ENCODE measurements around the gene PIGR.

PIGR gene

DNA sequence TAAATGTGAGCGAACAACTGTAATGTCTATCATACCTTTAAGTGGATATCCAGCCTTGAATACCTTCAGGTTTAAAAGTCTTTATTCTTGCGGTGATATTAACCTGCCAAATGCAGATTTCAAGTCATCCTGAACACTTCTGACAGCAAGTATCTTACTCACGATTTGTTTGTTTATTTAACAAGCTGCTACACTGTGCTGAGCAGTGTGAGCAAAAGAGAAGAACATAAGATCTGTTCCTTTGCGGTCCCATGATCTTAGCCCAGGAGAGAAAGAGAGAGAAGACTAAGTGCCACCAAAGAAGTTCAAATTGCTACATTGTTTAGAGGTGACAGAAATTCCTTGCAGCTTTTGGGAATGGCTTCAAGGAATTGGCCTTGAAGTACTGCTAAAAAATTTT lies 58.6 kb downstream of the PIGR start:
- no peak overlapping the region for H3K4me3 ChIP-seq (ENCODE audit: insufficient read length, low read depth)
- no peaks in the 10 kb centered on the region for H3K4me1 ChIP-seq (ENCODE audit: insufficient read depth, insufficient read length)
- DNase-seq (ENCODE audit: low read depth, low spot score): no peak
- H3K9ac ChIP-seq (ENCODE audit: insufficient read length, low read depth): no peak overlapping the region
- TF ChIP-seq YY1 (IDR thresholded peaks at IDR 0.05; ENCODE audit: insufficient read depth, insufficient read length): no peak
- H3K36me3 ChIP-seq (ENCODE audit: insufficient read depth, insufficient read length, low read length): no peaks in the 10 kb centered on the region
- H3K27me3 ChIP-seq (ENCODE audit: insufficient read depth, insufficient read length): no peaks in the 10 kb centered on the region
- no peaks in the 10 kb centered on the region for H3K9me3 ChIP-seq (ENCODE audit: insufficient read depth, low read length)

DNA sequence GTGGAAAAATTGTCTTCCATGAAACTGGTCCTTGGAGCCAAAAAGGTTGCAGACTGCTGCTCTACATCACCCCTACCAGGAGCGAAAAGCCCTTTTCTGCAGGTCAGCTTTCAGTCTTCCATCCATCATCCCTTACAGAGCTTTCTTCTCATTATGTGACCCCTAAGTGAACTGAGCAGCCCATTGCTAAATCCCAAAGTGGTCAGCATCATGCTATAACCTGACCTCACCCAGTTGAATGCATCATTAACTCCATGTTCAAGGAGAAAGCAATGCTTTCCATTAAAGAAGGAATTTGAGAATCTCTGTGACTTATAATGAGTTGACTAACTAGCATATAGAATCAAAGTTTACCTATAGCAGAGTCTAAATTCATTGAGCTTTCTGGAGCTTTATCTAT lies 59.4 kb downstream of the PIGR start:
- H3K27me3 ChIP-seq (ENCODE audit: insufficient read depth, insufficient read length): no peaks in the 10 kb centered on the region
- no peaks in the 10 kb centered on the region for H3K36me3 ChIP-seq (ENCODE audit: insufficient read depth, insufficient read length, low read length)
- no peak for DNase-seq (ENCODE audit: low read depth, low spot score)
- no peak overlapping the region for H3K9ac ChIP-seq (ENCODE audit: insufficient read length, low read depth)
- H3K4me3 ChIP-seq (ENCODE audit: insufficient read length, low read depth): no peak overlapping the region
- TF ChIP-seq ZNF274 (IDR thresholded peaks at IDR 0.05; ENCODE audit: low read depth, low read length): no peak
- no peak for TF ChIP-seq SUZ12 (IDR thresholded peaks at IDR 0.05; ENCODE audit: extremely low read depth, insufficient read depth, insufficient read length)
- TF ChIP-seq YY1 (IDR thresholded peaks at IDR 0.05; ENCODE audit: insufficient read depth, insufficient read length): no peak
- H3K9me3 ChIP-seq (ENCODE audit: insufficient read depth, low read length): no peaks in the 10 kb centered on the region
- H3K4me1 ChIP-seq (ENCODE audit: insufficient read depth, insufficient read length): no peaks in the 10 kb centered on the region

DNA sequence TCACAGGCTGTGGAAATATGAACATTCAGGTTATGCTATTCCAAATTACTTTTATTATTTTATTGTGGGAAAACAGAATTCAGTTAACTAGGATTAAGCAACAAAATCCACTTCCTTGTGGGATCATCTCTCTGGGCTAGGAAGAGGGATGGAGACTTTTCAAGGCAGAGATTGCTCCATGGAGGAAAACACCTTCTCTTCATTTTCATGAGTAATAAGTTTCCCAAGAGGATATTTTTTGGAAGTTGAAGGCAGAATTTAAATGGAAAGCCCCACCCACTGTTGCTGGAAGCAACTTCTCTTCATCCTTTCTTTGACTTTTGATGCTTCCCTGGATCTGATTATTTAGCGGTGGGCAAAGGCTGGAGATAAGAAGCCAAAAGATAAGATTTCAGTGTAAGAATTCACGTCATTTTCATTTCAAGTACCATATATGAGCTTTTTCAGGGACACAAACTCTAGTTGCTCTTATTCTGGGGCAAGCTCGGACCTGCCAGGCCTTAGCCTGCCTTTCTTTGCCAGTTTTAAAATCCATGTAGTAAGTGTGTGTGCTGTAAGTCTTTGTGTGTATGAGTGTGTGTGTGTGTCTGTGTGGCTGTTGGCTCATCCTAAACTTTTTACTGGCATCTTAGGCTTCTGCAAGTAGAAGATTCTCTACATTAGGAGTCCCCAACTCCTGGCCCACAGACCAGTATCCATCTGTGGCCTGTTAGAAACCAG lies 60.8 kb downstream of the PIGR start:
- no peaks in the 10 kb centered on the region for H3K36me3 ChIP-seq (ENCODE audit: insufficient read depth, insufficient read length, low read length)
- H3K9me3 ChIP-seq (ENCODE audit: insufficient read depth, low read length): no peaks in the 10 kb centered on the region
- no peaks in the 10 kb centered on the region for H3K4me1 ChIP-seq (ENCODE audit: insufficient read depth, insufficient read length)
- H3K9ac ChIP-seq (ENCODE audit: insufficient read length, low read depth): no peak overlapping the region
- no peaks in the 10 kb centered on the region for H3K27me3 ChIP-seq (ENCODE audit: insufficient read depth, insufficient read length)
- TF ChIP-seq ZNF274 (IDR thresholded peaks at IDR 0.05; ENCODE audit: low read depth, low read length) (no peak), YY1 (IDR thresholded peaks at IDR 0.05; ENCODE audit: insufficient read depth, insufficient read length) (no peak), SUZ12 (IDR thresholded peaks at IDR 0.05; ENCODE audit: extremely low read depth, insufficient read depth, insufficient read length) (no peak)
- DNase-seq (ENCODE audit: low read depth, low spot score): no peak
- H3K4me3 ChIP-seq (ENCODE audit: insufficient read length, low read depth): no peak overlapping the region

DNA sequence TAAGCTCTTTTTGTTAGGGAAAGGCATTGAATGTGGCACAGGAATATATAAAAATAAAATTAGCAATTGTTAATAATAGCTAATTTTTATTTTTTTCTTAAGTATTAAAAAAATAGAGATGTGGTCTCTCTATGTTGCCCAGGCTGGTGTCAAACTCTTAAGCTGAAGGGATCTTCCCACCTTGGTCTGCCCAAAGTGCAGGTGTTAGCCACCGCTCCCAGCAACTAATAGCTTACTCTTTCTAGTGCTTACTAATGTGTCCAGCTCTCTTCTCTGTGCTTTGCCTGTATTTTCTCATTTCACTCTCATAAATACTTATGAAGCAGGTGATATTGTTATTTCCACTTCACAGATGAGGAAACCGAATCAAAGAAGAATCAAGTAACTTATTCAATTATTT lies 62.4 kb downstream of the PIGR start:
- DNase-seq (ENCODE audit: low read depth, low spot score): no peak
- no peak for TF ChIP-seq ZNF274 (IDR thresholded peaks at IDR 0.05; ENCODE audit: low read depth, low read length)
- TF ChIP-seq YY1 (IDR thresholded peaks at IDR 0.05; ENCODE audit: insufficient read depth, insufficient read length): no peak
- TF ChIP-seq SUZ12 (IDR thresholded peaks at IDR 0.05; ENCODE audit: extremely low read depth, insufficient read depth, insufficient read length): no peak
- H3K9me3 ChIP-seq (ENCODE audit: insufficient read depth, low read length): peaks cover 14% of the 10 kb centered on the region
- no peaks in the 10 kb centered on the region for H3K4me1 ChIP-seq (ENCODE audit: insufficient read depth, insufficient read length)
- no peaks in the 10 kb centered on the region for H3K27me3 ChIP-seq (ENCODE audit: insufficient read depth, insufficient read length)
- no peak overlapping the region for H3K9ac ChIP-seq (ENCODE audit: insufficient read length, low read depth)
- H3K4me3 ChIP-seq (ENCODE audit: insufficient read length, low read depth): no peak overlapping the region
- H3K36me3 ChIP-seq (ENCODE audit: insufficient read depth, insufficient read length, low read length): no peaks in the 10 kb centered on the region

DNA sequence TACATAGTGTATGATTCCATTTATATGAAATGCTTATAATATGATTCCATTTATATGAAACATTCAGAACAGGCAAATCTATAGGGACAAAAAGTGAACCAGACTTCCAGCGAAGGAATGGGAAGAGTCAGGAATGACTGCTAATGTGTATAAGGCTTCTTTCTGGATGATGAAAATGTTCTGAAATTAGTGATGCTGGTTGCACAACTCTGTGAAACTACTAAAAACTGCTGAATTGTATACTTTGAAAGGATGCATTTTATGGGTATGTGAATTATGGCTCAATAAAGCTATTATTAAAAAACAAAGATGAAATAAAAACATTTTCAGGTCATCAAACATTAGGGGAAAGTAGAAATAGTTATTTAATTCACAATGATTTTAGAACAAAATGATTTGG lies 63.1 kb downstream of the PIGR start:
- H3K4me3 ChIP-seq (ENCODE audit: insufficient read length, low read depth): no peak overlapping the region
- no peaks in the 10 kb centered on the region for H3K27me3 ChIP-seq (ENCODE audit: insufficient read depth, insufficient read length)
- H3K36me3 ChIP-seq (ENCODE audit: insufficient read depth, insufficient read length, low read length): no peaks in the 10 kb centered on the region
- TF ChIP-seq SUZ12 (IDR thresholded peaks at IDR 0.05; ENCODE audit: extremely low read depth, insufficient read depth, insufficient read length) (no peak), ZNF274 (IDR thresholded peaks at IDR 0.05; ENCODE audit: low read depth, low read length) (no peak), YY1 (IDR thresholded peaks at IDR 0.05; ENCODE audit: insufficient read depth, insufficient read length) (no peak)
- no peak overlapping the region for H3K9ac ChIP-seq (ENCODE audit: insufficient read length, low read depth)
- no peaks in the 10 kb centered on the region for H3K4me1 ChIP-seq (ENCODE audit: insufficient read depth, insufficient read length)
- peaks cover 21% of the 10 kb centered on the region for H3K9me3 ChIP-seq (ENCODE audit: insufficient read depth, low read length)
- no peak for DNase-seq (ENCODE audit: low read depth, low spot score)

DNA sequence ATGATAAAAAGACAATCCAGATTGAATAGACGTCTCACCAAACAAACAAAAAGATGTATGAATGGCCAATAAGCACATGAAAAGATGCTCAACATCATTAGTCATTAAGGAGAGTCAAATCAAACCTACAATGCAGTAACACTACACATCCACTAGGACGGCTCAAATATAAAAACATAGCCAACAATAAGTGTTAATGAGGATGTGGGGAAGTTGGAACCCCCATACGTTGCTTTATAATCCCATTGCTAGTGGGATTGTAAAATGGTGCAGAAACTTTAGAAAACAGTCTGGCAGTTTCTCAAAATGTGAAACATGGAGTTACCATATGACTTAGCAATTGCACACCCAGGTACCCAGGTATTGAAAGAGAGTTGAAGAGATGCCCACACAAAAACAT lies 63.7 kb downstream of the PIGR start:
- Histone ChIP-seq H3K4me3 (ENCODE audit: insufficient read length, low read depth) (no peak overlapping the region), H3K9ac (ENCODE audit: insufficient read length, low read depth) (no peak overlapping the region), H3K9me3 (ENCODE audit: insufficient read depth, low read length) (peaks cover 27% of the 10 kb centered on the region), H3K4me1 (ENCODE audit: insufficient read depth, insufficient read length) (no peaks in the 10 kb centered on the region), H3K36me3 (ENCODE audit: insufficient read depth, insufficient read length, low read length) (no peaks in the 10 kb centered on the region), H3K27me3 (ENCODE audit: insufficient read depth, insufficient read length) (no peaks in the 10 kb centered on the region)
- TF ChIP-seq YY1 (IDR thresholded peaks at IDR 0.05; ENCODE audit: insufficient read depth, insufficient read length): no peak
- no peak for TF ChIP-seq SUZ12 (IDR thresholded peaks at IDR 0.05; ENCODE audit: extremely low read depth, insufficient read depth, insufficient read length)
- no peak for TF ChIP-seq ZNF274 (IDR thresholded peaks at IDR 0.05; ENCODE audit: low read depth, low read length)
- no peak for DNase-seq (ENCODE audit: low read depth, low spot score)

DNA sequence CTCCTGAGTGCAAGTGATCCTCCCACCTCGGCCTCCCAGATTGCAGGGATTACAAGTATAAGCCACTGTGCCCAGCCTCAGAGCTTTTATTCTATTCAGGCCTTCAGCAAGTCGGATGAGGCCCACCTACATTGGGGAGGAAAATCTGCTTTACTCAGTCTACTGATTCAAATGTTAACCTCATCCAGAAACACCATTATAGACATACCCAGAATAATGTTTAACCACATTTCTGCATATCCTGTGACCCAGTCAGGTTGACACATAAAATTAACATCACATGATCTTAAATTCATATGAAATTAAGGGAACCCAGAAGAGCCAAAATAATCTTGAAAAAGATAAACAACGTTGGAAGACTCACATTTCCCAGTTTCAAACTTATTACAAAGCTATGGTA lies 66.0 kb downstream of the PIGR start:
- Histone ChIP-seq H3K9me3 (ENCODE audit: insufficient read depth, low read length) (peaks cover 40% of the 10 kb centered on the region), H3K27me3 (ENCODE audit: insufficient read depth, insufficient read length) (no peaks in the 10 kb centered on the region), H3K36me3 (ENCODE audit: insufficient read depth, insufficient read length, low read length) (no peaks in the 10 kb centered on the region), H3K9ac (ENCODE audit: insufficient read length, low read depth) (no peak overlapping the region), H3K4me3 (ENCODE audit: insufficient read length, low read depth) (no peak overlapping the region), H3K4me1 (ENCODE audit: insufficient read depth, insufficient read length) (no peaks in the 10 kb centered on the region)
- TF ChIP-seq ZNF274 (IDR thresholded peaks at IDR 0.05; ENCODE audit: low read depth, low read length) (no peak), SUZ12 (IDR thresholded peaks at IDR 0.05; ENCODE audit: extremely low read depth, insufficient read depth, insufficient read length) (no peak), YY1 (IDR thresholded peaks at IDR 0.05; ENCODE audit: insufficient read depth, insufficient read length) (no peak)
- DNase-seq (ENCODE audit: low read depth, low spot score): no peak

Data from NT2/D1 (cell line).